Gastrocnemius medialis (tissue), 4 donors: ENCODE results near the gene AKR1C1.
"Not testable (repeated sequence)": the region's sequence is repeated elsewhere in the genome, so short reads cannot be mapped to it uniquely, and the experiment has no call there.

Source experiments
- POLR2A ChIP-seq, 2 donors: fragments of 450-650 bp; IDR thresholded peaks; one replicate each; pipeline ENCODE4 v1.6.1; 2017; ENCODE audit warnings: antibody characterized with exemption in 2 of 2, mild to moderate bottlenecking in 2 of 2, moderate library complexity in 2 of 2
- TF ChIP-seq, protein P1 (sequence below), 5 experiments: fragments of 450-650 bp in 3 of 5; fragments of 200-600 bp in 2 of 5; sonication (generic) in 2 of 5; IDR thresholded peaks in 4 of 5; conservative IDR thresholded peaks in 1 of 5; 1 replicate in 4 of 5; 2 replicates in 1 of 5; pipeline ENCODE4 v1.5.1; 2016 to 2019; ENCODE audit warnings: antibody characterized with exemption in 5 of 5, mild to moderate bottlenecking in 3 of 5, moderate library complexity in 3 of 5

DNA sequence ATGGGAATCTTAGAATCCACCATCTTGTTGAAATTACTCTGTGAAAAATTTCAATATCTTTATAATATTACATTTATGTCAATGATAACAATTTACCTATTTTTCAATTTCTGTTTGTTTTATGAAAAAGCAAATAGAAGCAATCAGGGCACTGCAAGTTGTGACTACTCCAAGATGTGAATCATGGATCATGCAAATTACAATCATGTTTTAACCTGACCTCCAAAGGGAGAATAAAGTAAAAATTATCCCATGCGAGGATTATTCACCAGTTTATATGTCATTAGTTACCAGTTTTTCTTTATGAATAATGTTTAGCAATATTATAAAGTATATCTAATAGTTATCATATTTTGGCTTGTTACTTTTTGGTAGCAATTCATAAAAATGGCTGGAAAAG is 907 bp upstream of the AKR1C1 start:
- TF ChIP-seq, protein P1, sequence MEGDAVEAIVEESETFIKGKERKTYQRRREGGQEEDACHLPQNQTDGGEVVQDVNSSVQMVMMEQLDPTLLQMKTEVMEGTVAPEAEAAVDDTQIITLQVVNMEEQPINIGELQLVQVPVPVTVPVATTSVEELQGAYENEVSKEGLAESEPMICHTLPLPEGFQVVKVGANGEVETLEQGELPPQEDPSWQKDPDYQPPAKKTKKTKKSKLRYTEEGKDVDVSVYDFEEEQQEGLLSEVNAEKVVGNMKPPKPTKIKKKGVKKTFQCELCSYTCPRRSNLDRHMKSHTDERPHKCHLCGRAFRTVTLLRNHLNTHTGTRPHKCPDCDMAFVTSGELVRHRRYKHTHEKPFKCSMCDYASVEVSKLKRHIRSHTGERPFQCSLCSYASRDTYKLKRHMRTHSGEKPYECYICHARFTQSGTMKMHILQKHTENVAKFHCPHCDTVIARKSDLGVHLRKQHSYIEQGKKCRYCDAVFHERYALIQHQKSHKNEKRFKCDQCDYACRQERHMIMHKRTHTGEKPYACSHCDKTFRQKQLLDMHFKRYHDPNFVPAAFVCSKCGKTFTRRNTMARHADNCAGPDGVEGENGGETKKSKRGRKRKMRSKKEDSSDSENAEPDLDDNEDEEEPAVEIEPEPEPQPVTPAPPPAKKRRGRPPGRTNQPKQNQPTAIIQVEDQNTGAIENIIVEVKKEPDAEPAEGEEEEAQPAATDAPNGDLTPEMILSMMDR (IDR thresholded peaks at IDR 0.05 in 4 of 5, conservative IDR thresholded peaks at IDR 0.05 in 1 of 5) = not testable (repeated sequence)
- TF ChIP-seq POLR2A (IDR thresholded peaks at IDR 0.05) = not testable (repeated sequence)
